ENCODE data around the gene SKA2.

DNA sequence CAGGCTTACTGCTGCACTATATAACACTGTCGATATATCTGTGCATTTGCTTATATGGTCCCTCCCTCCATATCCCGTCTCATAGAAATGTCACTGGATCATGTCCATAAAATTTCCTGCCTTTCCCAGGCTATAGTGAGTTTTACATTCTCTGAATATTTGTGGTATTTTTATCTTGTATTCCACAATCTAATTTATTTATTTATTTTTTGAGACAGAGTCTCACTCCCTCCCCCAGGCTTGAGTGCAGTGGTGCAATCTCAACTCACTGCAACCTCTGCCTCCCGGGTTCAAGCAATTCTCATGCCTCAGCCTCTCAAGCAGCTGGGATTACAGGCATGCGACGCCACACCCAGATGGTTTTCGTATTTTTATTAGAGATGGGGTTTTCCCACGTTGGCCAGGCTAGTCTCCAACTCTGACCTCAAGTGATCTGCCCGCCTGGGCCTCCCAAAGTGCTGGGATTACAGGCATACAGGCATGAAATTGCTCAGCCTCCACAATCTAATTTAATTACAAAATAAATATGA lies 61.2 kb downstream of the SKA2 start:
- TF ChIP-seq, protein P1, sequence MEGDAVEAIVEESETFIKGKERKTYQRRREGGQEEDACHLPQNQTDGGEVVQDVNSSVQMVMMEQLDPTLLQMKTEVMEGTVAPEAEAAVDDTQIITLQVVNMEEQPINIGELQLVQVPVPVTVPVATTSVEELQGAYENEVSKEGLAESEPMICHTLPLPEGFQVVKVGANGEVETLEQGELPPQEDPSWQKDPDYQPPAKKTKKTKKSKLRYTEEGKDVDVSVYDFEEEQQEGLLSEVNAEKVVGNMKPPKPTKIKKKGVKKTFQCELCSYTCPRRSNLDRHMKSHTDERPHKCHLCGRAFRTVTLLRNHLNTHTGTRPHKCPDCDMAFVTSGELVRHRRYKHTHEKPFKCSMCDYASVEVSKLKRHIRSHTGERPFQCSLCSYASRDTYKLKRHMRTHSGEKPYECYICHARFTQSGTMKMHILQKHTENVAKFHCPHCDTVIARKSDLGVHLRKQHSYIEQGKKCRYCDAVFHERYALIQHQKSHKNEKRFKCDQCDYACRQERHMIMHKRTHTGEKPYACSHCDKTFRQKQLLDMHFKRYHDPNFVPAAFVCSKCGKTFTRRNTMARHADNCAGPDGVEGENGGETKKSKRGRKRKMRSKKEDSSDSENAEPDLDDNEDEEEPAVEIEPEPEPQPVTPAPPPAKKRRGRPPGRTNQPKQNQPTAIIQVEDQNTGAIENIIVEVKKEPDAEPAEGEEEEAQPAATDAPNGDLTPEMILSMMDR (IDR thresholded peaks at IDR 0.05; ENCODE audit: insufficient read depth, low read length): no peak
- TF ChIP-seq GABPA (IDR thresholded peaks at IDR 0.05; ENCODE audit: low read depth): no peak
- TF ChIP-seq, protein P2, sequence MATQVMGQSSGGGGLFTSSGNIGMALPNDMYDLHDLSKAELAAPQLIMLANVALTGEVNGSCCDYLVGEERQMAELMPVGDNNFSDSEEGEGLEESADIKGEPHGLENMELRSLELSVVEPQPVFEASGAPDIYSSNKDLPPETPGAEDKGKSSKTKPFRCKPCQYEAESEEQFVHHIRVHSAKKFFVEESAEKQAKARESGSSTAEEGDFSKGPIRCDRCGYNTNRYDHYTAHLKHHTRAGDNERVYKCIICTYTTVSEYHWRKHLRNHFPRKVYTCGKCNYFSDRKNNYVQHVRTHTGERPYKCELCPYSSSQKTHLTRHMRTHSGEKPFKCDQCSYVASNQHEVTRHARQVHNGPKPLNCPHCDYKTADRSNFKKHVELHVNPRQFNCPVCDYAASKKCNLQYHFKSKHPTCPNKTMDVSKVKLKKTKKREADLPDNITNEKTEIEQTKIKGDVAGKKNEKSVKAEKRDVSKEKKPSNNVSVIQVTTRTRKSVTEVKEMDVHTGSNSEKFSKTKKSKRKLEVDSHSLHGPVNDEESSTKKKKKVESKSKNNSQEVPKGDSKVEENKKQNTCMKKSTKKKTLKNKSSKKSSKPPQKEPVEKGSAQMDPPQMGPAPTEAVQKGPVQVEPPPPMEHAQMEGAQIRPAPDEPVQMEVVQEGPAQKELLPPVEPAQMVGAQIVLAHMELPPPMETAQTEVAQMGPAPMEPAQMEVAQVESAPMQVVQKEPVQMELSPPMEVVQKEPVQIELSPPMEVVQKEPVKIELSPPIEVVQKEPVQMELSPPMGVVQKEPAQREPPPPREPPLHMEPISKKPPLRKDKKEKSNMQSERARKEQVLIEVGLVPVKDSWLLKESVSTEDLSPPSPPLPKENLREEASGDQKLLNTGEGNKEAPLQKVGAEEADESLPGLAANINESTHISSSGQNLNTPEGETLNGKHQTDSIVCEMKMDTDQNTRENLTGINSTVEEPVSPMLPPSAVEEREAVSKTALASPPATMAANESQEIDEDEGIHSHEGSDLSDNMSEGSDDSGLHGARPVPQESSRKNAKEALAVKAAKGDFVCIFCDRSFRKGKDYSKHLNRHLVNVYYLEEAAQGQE (IDR thresholded peaks at IDR 0.05; ENCODE audit: insufficient replicate concordance, low read depth): no peak
